Heart right ventricle (tissue), 16 donors: ENCODE data around the gene PRDM16. TPM values are rescaled to one million over a fixed set of nuclear protein-coding genes. Genes with fewer than 3 reads are reported as not detected.

ENCODE experiments used
- ATAC-seq, 8 donors: fragments of 200-7000 bp; cut with Tn5 transposase; one replicate each; pipeline ENCODE4 v1.9.1; 2020; ENCODE audit warnings: mild to moderate bottlenecking in 8 of 8, moderate library complexity in 8 of 8, moderate number of reproducible peaks in 1 of 8
- DNase-seq, 2 donors: peaks; one replicate each; pipeline ENCODE4 v3.0.0-alpha.2; 2020
- H3K27ac ChIP-seq, 10 donors: fragments of 200-600 bp; sonication (generic) in 2 of 10; one replicate each; pipeline versions ENCODE4 v1.5.0 to v1.8.0; 2020 to 2022; ENCODE audit warnings: mild to moderate bottlenecking in 3 of 10
- H3K27me3 ChIP-seq, 7 donors: fragments of 200-600 bp; one replicate each; pipeline ENCODE4 v1.8.0; 2021 to 2022; ENCODE audit warnings: mild to moderate bottlenecking in 2 of 7
- H3K36me3 ChIP-seq, 9 donors: fragments of 200-600 bp; sonication (generic) in 1 of 9; one replicate each; pipeline versions ENCODE4 v1.5.0 to v1.8.0; 2020 to 2022; ENCODE audit warnings: mild to moderate bottlenecking in 2 of 9
- H3K4me1 ChIP-seq, 9 donors: fragments of 200-600 bp; sonication (generic) in 1 of 9; one replicate each; pipeline versions ENCODE4 v1.5.0 to v1.8.0; 2020 to 2022; ENCODE audit warnings: mild to moderate bottlenecking in 4 of 9
- H3K4me3 ChIP-seq, 10 donors: fragments of 200-600 bp; sonication (generic) in 2 of 10; one replicate each; pipeline versions ENCODE4 v1.5.0 to v1.8.0; 2020 to 2022; ENCODE audit warnings: mild to moderate bottlenecking in 7 of 10, moderate library complexity in 2 of 10
- H3K9me3 ChIP-seq, 11 donors: fragments of 200-600 bp in 10 of 11; sonication (generic) in 2 of 11; one replicate each; pipeline versions ENCODE4 v1.5.0 to v1.8.0; 2013 to 2022; ENCODE audit warnings: mild to moderate bottlenecking in 2 of 11, control low read depth in 1 of 11, moderate library complexity in 1 of 11
- CTCF ChIP-seq, 9 donors: fragments of 200-600 bp; sonication (generic) in 2 of 9; IDR thresholded peaks; one replicate each; pipeline versions ENCODE4 v1.5.0 to v1.8.0; 2021 to 2022; ENCODE audit warnings: antibody characterized with exemption in 9 of 9, mild to moderate bottlenecking in 5 of 9, moderate library complexity in 1 of 9
- WGBS, 2 donors: extraction: QIAGEN DNeasy Blood & Tissue Kit; methylation state at CpG; one replicate each; pipeline ENCODE4 v1.1.7; 2013; ENCODE audit warnings: inconsistent platforms in 1 of 2; 5-methylcytosine and 5-hydroxymethylcytosine counted together
- intact Hi-C, 10 donors: fragments of 100-400 bp; cut with DNase I; formaldehyde crosslinking; loops; one replicate each; pipeline versions ENCODE4 v1.11.1 to v1.14.2; 2022
- polyA plus RNA-seq, 2 donors: library from polyadenylated mRNA; stranded (reverse); fragments of 200-250 nt; gene quantifications; one replicate each; pipeline ENCODE4 v1.2.3, GENCODE V29; 2013
- total RNA-seq, 10 donors: library from RNA; stranded (reverse); fragmentation: NEBNext Ultra II Directional in 3 of 10; extraction: Animal tissue kit (Norgen Biotek cat#: 25700) in 3 of 10; gene quantifications; one replicate each; pipeline versions ENCODE4 v1.2.1 to v1.2.4, GENCODE V29; 2021 to 2023
- donor health status: Arrhythmogenic right ventricular cardiomyopathy.
- donor health status: ischemic (EF 13 %, LVEDD 7.1; RV severe dilation, severe dysfunction).
- donor health status: healthy with polysubstance abuse.
- donor health status: DM: no; HTN: yes; CAD: no.
- donor health status: DM: no; HTN: no; CAD: no.
- donor health status: ischemic (EF 25% LVEDD 6.9; RV normal size, moderate dysfunction).
- donor health status: ischemic (EF 25% LVEDD 5.7; RV mildly dilated, moderate dysfunction).
- donor health status: healthy.
- donor health status: DM: yes; HTN: yes; CAD: no.
- donor health status: Ischemic cardiomyopathy.
- donor health status: ischemic (EF 35%, LVEDD 5.7; RV mildly dilated, moderate dysfunction).
- donor health status: nonischemic (EF 11% LVEDD 7.7; RV severe dilation, severe dysfunction).
- donor health status: DM: yes; HTN: yes; CAD: no.
- donor health status: PGD.
- donor health status: ischemic (EF 29% LVEDD 5.4; RV normal size, mild dysfunction).
- donor health status: nonischemic (EF 23%, LVEDD 6.1; RV moderate dilation, normal function).

PRDM16 gene
- total and polyA plus RNA-seq, 12 donors = 4.1 to 25.9 (median 14.8) TPM

DNA sequence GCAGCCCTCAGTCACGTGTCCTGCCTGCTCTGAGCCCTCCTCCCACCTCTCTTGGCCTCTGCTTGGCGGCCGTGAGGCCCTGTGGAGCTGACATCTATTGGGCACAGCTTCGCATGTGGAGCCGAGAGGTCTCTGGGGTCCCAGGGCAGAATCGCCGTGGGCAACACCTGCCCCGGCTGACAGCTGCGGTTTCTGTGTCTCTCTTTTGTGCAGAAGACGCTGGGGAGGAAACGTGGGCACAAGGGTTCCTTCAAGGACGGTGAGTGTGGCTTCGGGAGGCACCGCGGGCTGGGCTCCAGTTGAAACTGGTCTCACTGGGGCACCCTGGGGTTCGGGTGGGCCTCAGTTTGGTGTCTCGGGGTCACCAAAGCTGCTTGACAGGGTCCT is 396.9 kb downstream of the PRDM16 start:
- Histone ChIP-seq H3K4me3 (no peak overlapping the region), H3K36me3 (no peaks in the 10 kb centered on the region), H3K4me1 (peaks cover 0 to 4% (median 0%) of the 10 kb centered on the region in 9 donors), H3K9me3 (no peaks in the 10 kb centered on the region), H3K27ac (no peak overlapping the region), H3K27me3 (no peaks in the 10 kb centered on the region)
- 86 to 91% methylated on average over 17 of the region's 17 CpGs for WGBS, 2 donors
- no peak for TF ChIP-seq CTCF (IDR thresholded peaks at IDR 0.05)
- intact Hi-C loops = no loop called here
- no peak for ATAC-seq
- peak in 1 of 2 donors; percentile 8 for DNase-seq

DNA sequence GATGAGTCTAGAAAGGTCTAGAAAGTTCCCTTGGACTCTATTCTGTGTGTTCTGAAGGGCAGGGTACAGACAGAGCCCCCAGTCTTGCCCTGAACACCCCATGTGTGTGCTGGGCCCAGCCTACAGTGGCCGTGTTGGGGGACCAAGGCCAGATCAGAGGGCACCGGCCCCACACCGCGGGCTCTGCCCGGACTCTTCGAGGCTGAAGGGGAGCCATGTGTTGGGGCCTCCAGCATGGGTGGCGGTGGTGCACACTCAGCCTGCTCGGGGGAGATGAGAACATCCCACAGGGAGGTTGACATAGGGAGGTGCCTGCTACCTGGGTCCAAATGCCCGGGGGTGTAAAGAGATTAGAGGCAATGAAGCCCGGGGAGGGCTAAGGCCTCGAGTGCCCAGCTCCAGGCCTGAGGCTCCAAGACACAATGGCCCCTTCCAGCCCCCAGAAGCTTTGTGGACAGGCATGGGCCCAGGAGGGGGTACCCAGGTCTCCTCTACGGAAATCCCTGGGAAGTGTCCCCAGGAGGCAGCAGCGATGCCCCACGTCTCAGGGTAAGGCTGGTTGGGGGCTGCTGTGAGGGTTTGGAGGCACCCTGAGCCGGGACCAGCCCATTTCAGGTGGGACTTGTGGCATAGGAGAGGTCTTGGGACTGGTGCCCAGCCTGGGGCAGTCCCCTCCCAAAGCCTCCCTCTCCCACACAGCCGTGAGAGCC is 397.5 kb downstream of the PRDM16 start:
- DNase-seq = no peak
- H3K4me3 ChIP-seq = no peak overlapping the region
- no peak for TF ChIP-seq CTCF (IDR thresholded peaks at IDR 0.05)
- H3K4me1 ChIP-seq = peaks cover 2 to 6% (median 5%) of the 10 kb centered on the region in 9 donors
- no peaks in the 10 kb centered on the region for H3K36me3 ChIP-seq
- no peak for ATAC-seq
- intact Hi-C loops = no loop called here
- no peaks in the 10 kb centered on the region for H3K9me3 ChIP-seq
- 91 to 94% methylated on average over 16 of the region's 16 CpGs for WGBS, 2 donors
- no peaks in the 10 kb centered on the region for H3K27me3 ChIP-seq
- no peak overlapping the region for H3K27ac ChIP-seq

GRCh38 chr1:3467096-3468036 is 398.4 kb downstream of the PRDM16 start:
- no peaks in the 10 kb centered on the region for H3K9me3 ChIP-seq
- no peak overlapping the region for H3K27ac ChIP-seq
- H3K36me3 ChIP-seq = no peaks in the 10 kb centered on the region
- WGBS, 2 donors = 85 to 86% methylated on average over 35 of the region's 35 CpGs
- H3K27me3 ChIP-seq = no peaks in the 10 kb centered on the region
- DNase-seq = peak in 1 of 2 donors; percentile 10
- ATAC-seq = no peak
- peaks cover 6 to 14% (median 10%) of the 10 kb centered on the region in 9 donors for H3K4me1 ChIP-seq
- TF ChIP-seq CTCF (IDR thresholded peaks at IDR 0.05) = no peak
- H3K4me3 ChIP-seq = no peak overlapping the region
- intact Hi-C loops = no loop called here

GRCh38 chr1:3468236-3469103 is 399.5 kb downstream of the PRDM16 start:
- DNase-seq (peak in 1 of 2 donors; percentile 12), ATAC-seq (no peak)
- Histone ChIP-seq H3K27me3 (no peaks in the 10 kb centered on the region), H3K27ac (no peak overlapping the region), H3K4me3 (no peak overlapping the region), H3K9me3 (no peaks in the 10 kb centered on the region), H3K36me3 (no peaks in the 10 kb centered on the region), H3K4me1 (peaks cover 6 to 14% (median 10%) of the 10 kb centered on the region in 9 donors)
- WGBS, 2 donors = 87 to 90% methylated on average over 34 of the region's 34 CpGs
- intact Hi-C loops = no loop called here
- TF ChIP-seq CTCF (IDR thresholded peaks at IDR 0.05) = no peak
